HG03558 (cell line): Measurements from ENCODE around the gene TRPV6.

Source experiments
- ATAC-seq: cut with Tn5 transposase; IDR thresholded peaks from one replicate; pipeline ENCODE4 v1.9.1; 2021; ENCODE audit warnings: moderate number of reproducible peaks; ENCODE audit not compliant: unreplicated experiment; ENCODE audit errors: extremely low read depth

TRPV6 gene

DNA sequence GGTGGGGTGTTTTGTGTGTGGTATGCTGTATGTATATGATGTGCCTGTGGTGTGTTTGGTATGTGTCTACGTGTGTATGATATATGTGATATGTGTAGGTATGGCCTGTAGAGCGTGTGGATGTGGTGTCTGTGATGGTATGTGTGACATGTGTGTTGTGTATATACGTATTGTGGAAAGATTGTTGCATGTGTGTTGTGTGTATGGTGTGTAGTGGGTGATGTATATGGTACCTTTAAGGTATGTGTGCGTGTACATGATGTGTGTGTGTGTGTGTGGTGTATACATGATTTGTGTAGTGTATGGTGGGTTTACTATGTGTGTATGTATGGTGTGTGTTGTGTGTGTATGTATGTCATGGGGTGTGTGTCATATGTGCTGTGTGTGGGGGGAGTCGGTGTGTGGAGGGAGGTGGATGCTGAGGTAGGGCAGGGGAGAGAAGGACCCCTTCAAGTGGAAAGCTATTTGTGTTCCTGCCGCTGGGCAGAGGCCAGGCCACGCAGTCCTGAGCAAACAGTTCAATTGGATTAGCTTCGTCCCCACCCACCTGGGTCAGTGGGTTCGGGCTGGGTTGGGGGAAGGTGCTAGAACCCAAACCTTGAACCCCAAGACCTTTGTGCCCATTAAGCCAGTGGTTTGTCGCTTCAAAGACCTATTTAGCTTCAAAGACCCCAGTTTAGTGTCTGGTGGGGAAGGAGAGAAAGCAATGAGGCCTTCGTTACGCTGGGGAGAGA is 1.9 kb upstream of the TRPV6 start:
- no peak for ATAC-seq

DNA sequence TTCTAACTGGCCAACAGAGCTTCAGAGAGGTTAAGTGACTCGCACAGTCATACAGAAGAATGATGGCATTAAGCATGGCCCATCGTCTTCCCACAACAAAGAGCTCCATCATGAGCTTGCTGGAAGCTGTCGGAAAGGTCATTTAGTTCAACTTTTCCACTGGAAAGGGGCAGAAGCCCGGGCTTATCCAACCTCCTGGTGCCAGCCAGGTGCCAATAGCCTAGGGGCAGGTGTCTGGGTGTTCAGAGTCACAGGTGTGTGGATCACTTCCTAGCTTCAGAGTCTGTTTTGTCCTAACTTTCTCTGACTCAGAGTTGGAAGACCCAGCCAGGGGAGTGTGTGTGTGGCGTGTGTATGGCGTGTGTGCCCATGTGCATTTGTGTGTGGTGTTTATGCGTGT is 1.3 kb upstream of the TRPV6 start:
- no peak for ATAC-seq

DNA sequence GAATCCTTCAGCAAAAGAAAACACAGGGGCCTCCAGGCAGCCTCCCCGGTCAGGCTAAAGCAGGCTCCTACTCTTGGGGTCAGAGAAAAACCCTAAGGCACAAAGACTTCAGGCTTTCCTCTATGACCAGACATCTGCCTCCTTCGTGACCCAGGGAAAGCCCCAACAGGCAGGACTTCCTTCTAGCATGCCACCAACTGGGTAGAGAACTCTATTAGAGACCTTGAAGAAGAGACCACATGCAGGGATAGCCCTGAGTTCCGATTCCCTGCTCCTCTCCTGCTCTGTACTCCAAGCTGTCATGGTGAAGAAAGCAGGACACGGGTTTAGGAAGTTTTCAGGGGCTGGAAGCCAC is 1.3 kb downstream of the TRPV6 start:
- no peak for ATAC-seq

DNA sequence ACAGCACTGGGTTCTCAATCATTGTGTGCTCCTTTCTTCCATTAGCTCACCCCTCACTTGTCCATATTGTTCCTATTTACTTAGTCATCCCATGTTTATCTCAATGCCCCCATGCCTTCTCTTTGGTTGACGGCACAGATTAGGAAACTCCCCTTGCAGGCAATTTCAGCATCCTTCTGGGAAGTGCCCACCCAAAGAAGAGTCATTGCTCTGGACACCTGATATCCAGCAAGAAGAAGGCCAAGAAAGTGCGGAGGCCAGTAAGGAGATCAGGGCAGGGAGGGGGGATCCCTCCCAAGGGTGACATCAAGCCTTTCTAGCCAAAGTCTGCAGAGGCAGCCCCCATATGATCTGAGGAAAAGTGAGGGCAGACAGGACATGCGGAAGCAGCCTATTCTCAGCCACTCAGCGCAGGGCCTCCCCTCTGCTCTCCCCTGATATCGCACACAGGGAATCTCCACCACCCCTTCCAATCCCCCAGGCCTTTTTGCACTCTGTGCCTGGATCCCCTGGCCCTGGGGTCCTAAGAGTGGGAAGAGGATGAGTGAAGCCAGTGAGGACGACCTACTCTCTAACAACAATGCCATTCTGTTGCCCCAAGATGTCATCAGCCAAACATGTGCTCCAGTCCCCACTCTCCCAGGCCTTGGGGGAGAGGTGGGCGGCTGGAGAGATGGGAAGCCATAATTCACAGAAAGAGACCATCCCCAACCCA is 1.8 kb downstream of the TRPV6 start:
- ATAC-seq = no peak

GRCh38 chr7:142883145-142883544 is 2.4 kb downstream of the TRPV6 start:
- no peak for ATAC-seq

GRCh38 chr7:142882338-142882678 is 3.2 kb downstream of the TRPV6 start:
- no peak for ATAC-seq

DNA sequence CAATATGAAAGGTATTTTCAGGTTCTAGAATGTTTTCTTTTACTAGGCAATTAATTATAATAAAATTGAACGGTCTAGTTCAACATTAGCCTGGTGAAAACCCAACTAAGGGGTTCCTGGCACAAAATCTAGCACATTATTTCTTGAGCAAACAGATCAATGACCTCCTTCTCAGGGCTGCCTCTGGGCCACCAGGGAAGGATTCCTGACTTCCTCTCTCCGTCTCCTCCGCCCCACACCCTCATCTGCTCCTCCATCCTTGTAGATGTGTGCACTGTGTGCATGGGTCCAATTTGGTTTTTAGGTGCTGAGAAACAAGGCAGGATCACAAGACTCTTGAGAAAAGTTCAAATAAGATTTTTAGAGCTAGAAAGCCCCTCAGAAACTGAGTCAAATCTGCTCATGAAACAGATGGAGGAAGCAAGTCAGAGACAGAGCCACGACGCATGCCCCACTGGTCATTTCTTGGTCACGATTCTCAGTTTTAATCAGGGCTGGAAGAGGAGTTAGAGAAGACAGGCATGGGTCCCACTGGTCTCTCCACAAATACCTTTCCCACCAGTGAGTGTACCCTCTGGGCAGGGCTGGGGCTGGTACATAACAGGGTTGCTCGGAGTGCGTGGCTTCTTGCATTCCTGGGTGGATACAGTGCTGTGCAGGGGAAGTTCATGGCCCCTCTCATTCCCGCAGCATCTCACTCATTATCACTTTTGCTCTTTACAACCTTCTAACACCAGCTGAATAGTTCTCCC is 3.8 kb downstream of the TRPV6 start:
- ATAC-seq = no peak

- ATAC-seq = no peak
These were observed 4.6 kb downstream of the TRPV6 start for GRCh38 chr7:142880876-142881505.

DNA sequence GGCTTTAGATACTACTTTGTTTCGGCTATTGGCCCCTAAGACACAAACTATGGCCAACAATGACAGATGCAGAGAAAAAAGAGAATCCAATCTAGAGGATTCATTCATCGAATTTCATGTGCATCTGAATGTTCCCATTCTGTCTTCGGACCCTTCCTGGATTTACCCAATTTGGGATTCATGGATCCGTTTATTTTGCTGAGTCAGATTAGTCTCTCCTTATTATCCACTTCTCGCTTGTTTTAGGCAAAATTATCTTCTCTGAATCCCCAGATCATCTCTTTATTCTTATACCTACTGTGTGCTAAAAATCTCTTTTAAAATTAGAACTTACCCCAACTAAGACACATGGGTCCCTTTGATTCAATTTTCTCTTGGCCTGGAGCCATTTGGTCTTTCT is 6.5 kb downstream of the TRPV6 start:
- ATAC-seq = no peak

DNA sequence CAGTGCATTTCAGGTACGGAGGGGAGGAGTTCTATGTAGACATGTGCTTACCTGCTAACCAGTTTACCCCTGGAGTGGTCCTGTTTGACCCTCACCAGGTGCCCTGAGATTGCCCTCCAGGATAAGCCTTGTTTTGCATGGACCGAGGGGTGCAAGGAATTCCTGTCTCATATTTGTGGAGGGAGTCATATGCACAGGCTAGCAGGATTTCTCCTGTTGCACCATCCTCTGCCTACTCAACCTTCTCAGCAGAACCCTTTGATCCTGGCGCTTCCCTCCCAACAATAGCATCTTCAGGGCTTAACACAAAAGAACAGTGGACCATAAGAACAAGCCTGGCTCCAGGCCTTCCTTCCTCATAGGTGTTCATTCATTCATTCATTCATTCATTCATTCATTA is 7.2 kb downstream of the TRPV6 start:
- no peak for ATAC-seq

DNA sequence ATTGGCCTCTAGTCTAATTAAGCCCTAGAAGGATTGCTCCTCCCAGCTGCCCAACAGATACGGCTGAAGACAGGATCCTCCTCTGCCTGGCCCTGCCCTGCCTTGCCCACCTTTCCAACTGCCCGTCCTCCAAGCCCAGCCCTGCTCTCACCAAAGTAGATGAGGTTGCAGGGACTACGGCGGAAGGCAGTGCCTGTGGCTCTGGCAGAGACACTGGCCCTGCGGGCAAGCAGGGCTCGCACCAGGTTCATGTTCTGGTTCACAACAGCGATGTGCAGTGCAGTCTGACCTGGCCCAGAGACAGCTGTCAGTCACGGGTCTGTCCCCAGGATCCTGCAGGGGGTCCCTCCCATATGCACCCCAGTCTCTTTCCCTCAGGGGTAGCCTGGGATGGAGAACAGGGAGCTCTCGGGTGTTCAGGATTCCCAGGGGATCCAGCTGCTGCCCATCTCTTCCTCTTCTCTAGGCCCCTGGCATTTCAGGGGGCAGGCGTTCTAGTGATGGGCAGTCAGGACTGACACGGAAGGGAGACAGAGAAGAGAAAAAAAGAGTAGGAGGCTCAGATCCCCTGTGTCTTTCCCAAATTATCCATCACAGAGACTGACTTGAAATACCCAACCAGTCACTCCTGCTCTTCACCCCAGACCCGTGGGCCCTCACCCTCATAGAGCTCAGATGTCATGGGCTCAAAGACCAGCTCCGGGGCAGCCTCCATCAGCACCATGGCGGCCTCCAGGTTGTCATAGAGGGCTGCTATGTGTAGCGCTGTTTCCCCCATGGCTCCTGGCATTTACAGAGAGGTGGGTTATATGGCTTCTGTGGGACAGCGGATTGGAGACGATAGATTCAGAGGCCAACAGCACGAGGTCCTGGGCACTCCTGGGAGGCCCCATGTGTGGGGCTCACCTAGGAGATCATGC is 8.3 kb downstream of the TRPV6 start:
- no peak for ATAC-seq

- ATAC-seq = no peak
These were observed 9.1 kb downstream of the TRPV6 start for GRCh38 chr7:142876236-142876960.

DNA sequence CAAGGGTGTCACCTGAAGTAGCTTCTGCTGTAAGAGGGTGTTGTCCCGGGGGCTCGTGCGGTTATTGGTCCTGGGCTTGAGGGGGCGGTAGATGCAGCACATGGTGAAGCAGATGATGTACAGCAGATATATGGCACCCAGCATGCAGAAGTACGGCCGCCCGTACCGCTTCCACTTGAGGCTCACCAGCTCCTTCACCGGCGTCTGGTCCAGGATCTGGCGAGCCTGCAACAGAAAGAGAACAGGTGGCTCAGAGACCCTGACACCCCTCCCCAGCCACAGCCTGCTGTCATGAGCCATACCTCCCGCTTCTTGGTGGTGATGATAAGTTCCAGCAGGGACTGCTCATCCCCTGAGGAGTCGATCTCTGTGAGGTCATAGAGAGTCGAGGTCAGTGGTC is 10.1 kb downstream of the TRPV6 start:
- ATAC-seq = no peak

DNA sequence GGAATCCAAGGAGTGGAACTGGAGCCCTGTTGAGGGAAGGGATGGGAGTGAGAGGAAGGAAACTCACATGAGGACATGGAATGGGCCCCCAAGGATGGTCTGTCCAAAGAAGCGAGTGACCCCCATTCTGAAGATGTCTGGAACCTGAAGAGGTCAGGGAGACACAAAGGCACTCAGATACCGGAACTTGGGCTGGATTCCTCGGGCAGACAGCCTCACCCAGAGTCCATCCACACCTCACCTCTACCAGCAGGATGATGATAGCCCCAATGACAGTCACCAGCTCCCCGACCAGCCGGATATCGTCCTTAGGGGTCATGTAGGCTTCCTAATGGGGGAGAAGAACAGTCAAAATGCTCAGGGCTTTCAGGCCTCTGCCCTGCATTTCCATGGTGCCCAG is 10.7 kb downstream of the TRPV6 start:
- ATAC-seq = no peak

DNA sequence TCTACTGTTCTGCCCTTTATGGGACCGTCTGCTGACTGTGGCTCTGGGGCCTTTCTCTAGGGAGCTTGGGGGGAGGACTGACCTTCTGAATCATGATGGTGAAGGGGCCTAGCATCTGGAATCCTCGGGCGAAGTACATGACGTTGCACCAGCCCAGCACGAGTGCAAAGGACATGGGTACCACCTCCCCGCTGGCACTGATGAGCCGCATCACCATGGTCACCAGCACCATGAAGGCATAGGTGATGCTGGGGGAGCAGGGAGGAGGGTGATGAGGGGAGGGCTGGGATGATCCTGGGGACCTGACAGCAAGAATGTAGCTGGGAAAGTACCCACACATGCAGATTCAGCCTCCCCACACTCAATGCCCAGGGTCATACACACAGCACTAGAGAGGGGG is 11.1 kb downstream of the TRPV6 start:
- ATAC-seq = no peak

GRCh38 chr7:142873871-142874270 is 11.7 kb downstream of the TRPV6 start:
- ATAC-seq = no peak

DNA sequence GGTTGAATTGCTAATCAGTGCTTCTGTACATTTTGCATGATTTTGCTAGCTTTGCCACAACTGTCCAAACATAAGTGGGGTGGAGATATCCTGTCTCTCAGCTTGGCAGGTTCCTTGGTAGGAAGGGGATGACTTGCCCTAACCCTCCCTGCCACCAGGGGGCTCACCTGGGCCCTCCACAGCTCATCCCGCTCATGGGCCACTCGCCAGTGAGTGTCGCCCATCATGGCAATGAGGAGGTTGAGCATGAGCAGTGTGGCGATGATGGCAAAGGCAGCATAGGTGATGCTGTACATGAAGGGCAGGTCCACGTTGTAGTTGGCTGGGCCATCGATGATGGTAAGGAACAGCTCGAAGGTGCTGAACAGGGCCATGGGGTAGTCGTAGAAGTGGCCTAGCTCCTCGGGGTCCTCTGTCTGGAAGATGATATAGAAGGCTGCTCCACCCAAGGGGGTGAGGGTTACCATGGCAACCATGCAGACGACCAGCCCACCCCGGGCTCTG is 12.2 kb downstream of the TRPV6 start:
- ATAC-seq = no peak

- ATAC-seq = no peak
These were observed 13.4 kb downstream of the TRPV6 start for GRCh38 chr7:142872106-142872675.
